Endothelial cell of umbilical vein (primary cell): Measurements from ENCODE around the gene FOXJ1. TPM values are rescaled to one million over a fixed set of nuclear protein-coding genes. Genes with fewer than 3 reads are reported as not detected.

Experiments
- BruUV-seq: library from RNA; stranded (reverse); fragments of 400-500 nt; replicated peaks from 2 replicates; lab custom pipeline; 2021; lab: Mats Ljungman, UMichigan
- CTCF ChIA-PET: fragments of 300-600, 350-600 bp; sonication (Branson Sonifier 250); formaldehyde crosslinking; loops from one replicate; lab custom pipeline; 2021; ENCODE audit warnings: antibody characterized with exemption, inconsistent platforms; lab: Charles Lee
- POLR2A ChIA-PET: fragments of 300-600, 350-600 bp; sonication (Branson Sonifier 250); formaldehyde crosslinking; loops from one replicate; lab custom pipeline; 2021; ENCODE audit warnings: antibody characterized with exemption, inconsistent platforms; lab: Charles Lee
- DNase-seq: peaks from one replicate; pipeline ENCODE4 v3.0.0-alpha.2; 2011; ENCODE audit warnings: low read depth, low spot score
- FAIRE-seq: peaks from 2 replicates; lab custom pipeline; 2011; peaks lifted over from hg19 to GRCh38; lab: Jason Lieb, UNC
- H2AFZ ChIP-seq: 2 replicates; pipeline ENCODE4 v1.6.0; 2012; ENCODE audit warnings: low read depth, low read length, control low read depth, inconsistent platforms
- H3K27ac ChIP-seq: 2 replicates; pipeline ENCODE4 v1.5.1; 2011; ENCODE audit warnings: low read depth, mild to moderate bottlenecking, control low read depth, low read length, moderate library complexity; ENCODE audit not compliant: insufficient read depth
- H3K27me3 ChIP-seq, 2 experiments: 2 replicates each; pipeline versions ENCODE4 v1.6.0 to v1.6.1; 2011; ENCODE audit warnings: low read length in 2 of 2, mixed read lengths in 1 of 2; ENCODE audit not compliant: control insufficient read depth in 2 of 2, insufficient read depth in 2 of 2
- H3K36me3 ChIP-seq, 2 experiments: 2 replicates in 1 of 2; 3 replicates in 1 of 2; pipeline ENCODE4 v1.5.1; 2011; ENCODE audit warnings: low read length in 2 of 2, mild to moderate bottlenecking in 1 of 2, moderate library complexity in 1 of 2; ENCODE audit not compliant: control insufficient read depth in 2 of 2, insufficient read depth in 2 of 2; ENCODE audit errors: extremely low read depth in 1 of 2
- H3K4me1 ChIP-seq: 3 replicates; pipeline ENCODE4 v1.5.1; 2011; ENCODE audit warnings: mild to moderate bottlenecking, low read length; ENCODE audit not compliant: control insufficient read depth, insufficient read depth; ENCODE audit errors: extremely low read depth
- H3K4me2 ChIP-seq: 2 replicates; pipeline ENCODE4 v1.6.1; 2011; ENCODE audit warnings: low read length, control low read depth, mixed read lengths; ENCODE audit not compliant: insufficient read depth
- H3K4me3 ChIP-seq, 3 experiments: fragments of 200-600 bp in 1 of 3; sonication (generic), shearing (Covaris generic) in 1 of 3; replicated peaks in 1 of 3; 2 replicates each; pipeline ENCODE4 v1.5.1; 2011 to 2016; ENCODE audit warnings: control low read depth in 3 of 3, low read length in 3 of 3, mild to moderate bottlenecking in 2 of 3, inconsistent platforms in 1 of 3, low read depth in 1 of 3, moderate library complexity in 1 of 3; ENCODE audit not compliant: insufficient read depth in 1 of 3
- H3K79me2 ChIP-seq: 2 replicates; pipeline ENCODE4 v1.6.0; 2012; ENCODE audit warnings: low read length, inconsistent platforms; ENCODE audit not compliant: control insufficient read depth, insufficient read depth
- H3K9ac ChIP-seq: replicated peaks from 2 replicates; pipeline ENCODE3; 2011; ENCODE audit warnings: low read length, control low read depth; ENCODE audit not compliant: insufficient read depth; ENCODE audit errors: extremely low read depth
- H3K9me1 ChIP-seq: replicated peaks from 3 replicates; pipeline ENCODE4 v1.6.0; 2011; ENCODE audit warnings: mild to moderate bottlenecking, low read length; ENCODE audit not compliant: control insufficient read depth, insufficient read depth; ENCODE audit errors: extremely low read depth
- H3K9me3 ChIP-seq: replicated peaks from 2 replicates; pipeline ENCODE4 v1.5.1; 2012; ENCODE audit warnings: low read length, inconsistent platforms; ENCODE audit not compliant: control insufficient read depth, insufficient read depth
- H4K20me1 ChIP-seq: replicated peaks from 2 replicates; pipeline ENCODE3; 2011; ENCODE audit warnings: mild to moderate bottlenecking, low read length; ENCODE audit not compliant: control insufficient read depth, insufficient read depth; ENCODE audit errors: extremely low read depth
- EZH2 ChIP-seq: IDR thresholded peaks from 2 replicates; pipeline ENCODE4 v1.6.1; 2012; ENCODE audit warnings: borderline replicate concordance, low read depth, mild to moderate bottlenecking, moderate library complexity, low read length, inconsistent platforms; ENCODE audit not compliant: severe bottlenecking
- FOS ChIP-seq: IDR thresholded peaks from 2 replicates; pipeline ENCODE4 v1.6.1; 2011; ENCODE audit warnings: mild to moderate bottlenecking, low read length, moderate library complexity, borderline replicate concordance; ENCODE audit not compliant: insufficient read depth
- GATA2 ChIP-seq: IDR thresholded peaks from 2 replicates; pipeline ENCODE4 v1.7.0; 2011; ENCODE audit warnings: low read depth, mild to moderate bottlenecking, moderate library complexity, mixed read lengths, low read length; ENCODE audit not compliant: insufficient read length, insufficient read depth
- JUN ChIP-seq: IDR thresholded peaks from 2 replicates; pipeline ENCODE4 v1.6.1; 2011; ENCODE audit warnings: borderline replicate concordance, low read depth; ENCODE audit not compliant: insufficient read length, insufficient read depth
- MYC ChIP-seq: IDR thresholded peaks from one replicate; pipeline ENCODE4 v1.6.1; 2011; ENCODE audit warnings: mild to moderate bottlenecking, low read depth, low read length
- POLR2A ChIP-seq: IDR thresholded peaks from 2 replicates; pipeline ENCODE4 v1.6.1; 2012; ENCODE audit warnings: low read depth, mild to moderate bottlenecking, control low read depth, low read length
- POLR2AphosphoS5 ChIP-seq: IDR thresholded peaks from 2 replicates; pipeline ENCODE4 v1.6.1; 2012; ENCODE audit warnings: low read depth, mild to moderate bottlenecking, control low read depth, low read length, moderate library complexity; ENCODE audit not compliant: insufficient read depth
- dilution Hi-C: fragments of 300-500 bp; cut with MboI; formaldehyde crosslinking; loops from one replicate; pipeline ENCODE4 v1.15.0; 2019; ENCODE audit warnings: low sequenced_read_pairs; ENCODE audit not compliant: extremely low pct_ligation_motif_present
- intact Hi-C: fragments of 100-400 bp; cut with micrococcal nuclease; formaldehyde crosslinking; loops from one replicate; pipeline ENCODE4 v1.10.0; 2022
- polyA plus RNA-seq, 4 experiments: library from polyadenylated mRNA; depleted of rRNA in 3 of 4; stranded (reverse) in 3 of 4; unstranded in 1 of 4; fragments of >200 nt; gene quantifications; 2 replicates each; pipeline versions ENCODE4 v1.2.1 to v1.2.3, GENCODE V29; 2011 to 2012; ENCODE audit warnings: missing spikeins in 1 of 4
- total RNA-seq: library from RNA; stranded (reverse); gene quantifications from 2 replicates; pipeline ENCODE4 v1.2.3, GENCODE V29; 2021
- TF ChIP-seq, protein P1 (sequence below): IDR thresholded peaks from 2 replicates; pipeline ENCODE4 v1.6.1; 2011; ENCODE audit not compliant: insufficient read depth, insufficient read length
- TF ChIP-seq, protein P2 (sequence below), 2 donors: IDR thresholded peaks; 1 replicate in 1 of 2; 2 replicates in 1 of 2; pipeline ENCODE4 v1.5.1; 2011; ENCODE audit warnings: low read length in 2 of 2, mild to moderate bottlenecking in 2 of 2, moderate library complexity in 2 of 2, control low read depth in 1 of 2, inconsistent platforms in 1 of 2, low read depth in 1 of 2; ENCODE audit not compliant: insufficient read depth in 1 of 2; ENCODE audit errors: extremely low read depth in 1 of 2

The FOXJ1 gene
- total and polyA plus RNA-seq, 2 donors (not counting 3 experiments of a cell fraction or from before 2014, with no cell fraction given): not detected

DNA sequence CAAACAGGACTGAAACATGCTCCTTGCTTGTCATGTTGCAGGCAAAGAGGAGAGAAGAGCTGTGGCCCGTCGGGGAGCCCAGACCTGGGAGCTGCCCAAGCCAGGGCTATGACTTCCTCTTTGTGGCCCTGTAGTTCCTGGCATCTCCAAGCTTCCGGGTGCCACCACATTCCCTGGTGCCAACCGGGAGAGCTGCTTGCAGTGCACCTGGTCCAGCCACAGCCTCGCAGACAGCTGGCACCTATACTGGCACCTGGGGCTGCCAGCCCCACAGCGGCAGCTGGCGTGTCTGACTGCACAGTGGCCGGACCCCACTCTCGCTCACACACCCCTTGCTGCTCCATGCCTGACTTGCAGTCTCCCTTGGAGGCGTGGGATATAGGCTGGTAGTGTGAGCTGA is 37.1 kb upstream of the FOXJ1 start:
- Histone ChIP-seq H3K79me2 (no peaks in the 10 kb centered on the region), H3K4me1 (peaks cover 8% of the 10 kb centered on the region), H2AFZ (no peak overlapping the region), H3K9me3 (no peaks in the 10 kb centered on the region), H3K9me1 (no peaks in the 10 kb centered on the region), H3K27ac (no peak overlapping the region), H4K20me1 (no peaks in the 10 kb centered on the region), H3K36me3 (no peaks in the 10 kb centered on the region), H3K27me3 (no peaks in the 10 kb centered on the region), H3K4me3 (no peak overlapping the region), H3K9ac (no peak overlapping the region), H3K4me2 (no peak overlapping the region)
- DNase-seq (no peak), FAIRE-seq (no peak)
- CTCF ChIA-PET: interaction anchor here (0.7 to 5.4 kb wide), 9 partner anchors 8 to 101 kb away, joined by 3 to 99 read pairs (median 3); no protein-coding TSS in a partner anchor
- POLR2A ChIA-PET: no interaction called here
- dilution Hi-C loops (no loop called here), intact Hi-C loops (no loop called here)
- TF ChIP-seq FOS (no peak), JUN (no peak), POLR2A (no peak), GATA2 (no peak), POLR2AphosphoS5 (no peak), MYC (no peak), EZH2 (no peak)
- TF ChIP-seq, protein P1, sequence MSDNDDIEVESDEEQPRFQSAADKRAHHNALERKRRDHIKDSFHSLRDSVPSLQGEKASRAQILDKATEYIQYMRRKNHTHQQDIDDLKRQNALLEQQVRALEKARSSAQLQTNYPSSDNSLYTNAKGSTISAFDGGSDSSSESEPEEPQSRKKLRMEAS: no peak
- TF ChIP-seq, protein P2, sequence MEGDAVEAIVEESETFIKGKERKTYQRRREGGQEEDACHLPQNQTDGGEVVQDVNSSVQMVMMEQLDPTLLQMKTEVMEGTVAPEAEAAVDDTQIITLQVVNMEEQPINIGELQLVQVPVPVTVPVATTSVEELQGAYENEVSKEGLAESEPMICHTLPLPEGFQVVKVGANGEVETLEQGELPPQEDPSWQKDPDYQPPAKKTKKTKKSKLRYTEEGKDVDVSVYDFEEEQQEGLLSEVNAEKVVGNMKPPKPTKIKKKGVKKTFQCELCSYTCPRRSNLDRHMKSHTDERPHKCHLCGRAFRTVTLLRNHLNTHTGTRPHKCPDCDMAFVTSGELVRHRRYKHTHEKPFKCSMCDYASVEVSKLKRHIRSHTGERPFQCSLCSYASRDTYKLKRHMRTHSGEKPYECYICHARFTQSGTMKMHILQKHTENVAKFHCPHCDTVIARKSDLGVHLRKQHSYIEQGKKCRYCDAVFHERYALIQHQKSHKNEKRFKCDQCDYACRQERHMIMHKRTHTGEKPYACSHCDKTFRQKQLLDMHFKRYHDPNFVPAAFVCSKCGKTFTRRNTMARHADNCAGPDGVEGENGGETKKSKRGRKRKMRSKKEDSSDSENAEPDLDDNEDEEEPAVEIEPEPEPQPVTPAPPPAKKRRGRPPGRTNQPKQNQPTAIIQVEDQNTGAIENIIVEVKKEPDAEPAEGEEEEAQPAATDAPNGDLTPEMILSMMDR (IDR thresholded peaks at IDR 0.05; ENCODE audit: extremely low read depth in 1 of 2, insufficient read depth in 1 of 2, low read depth in 1 of 2, low read length in 2 of 2): no peak
- no TSS peak for BruUV-seq
